Duodenal mucosa (tissue), 2 donors: ENCODE results near the gene CMTR2.

Experiments
- H3K27ac ChIP-seq: one replicate; pipeline ENCODE4 v1.7.0; 2013; ENCODE audit warnings: low read depth, low read length
- H3K27me3 ChIP-seq, 2 donors: one replicate each; pipeline ENCODE4 v1.7.0; 2013; ENCODE audit warnings: low read length in 2 of 2, control low read depth in 1 of 2; ENCODE audit not compliant: insufficient read depth in 2 of 2, control insufficient read depth in 1 of 2
- H3K36me3 ChIP-seq, 2 donors: one replicate each; pipeline ENCODE4 v1.7.0; 2013; ENCODE audit warnings: low read length in 2 of 2, control low read depth in 1 of 2; ENCODE audit not compliant: insufficient read depth in 2 of 2, control insufficient read depth in 1 of 2
- H3K4me1 ChIP-seq, 2 donors: one replicate each; pipeline ENCODE4 v1.7.0; 2013; ENCODE audit warnings: low read length in 2 of 2, control low read depth in 1 of 2; ENCODE audit not compliant: insufficient read depth in 2 of 2, control insufficient read depth in 1 of 2
- H3K4me3 ChIP-seq, 2 donors: one replicate each; pipeline ENCODE4 v1.7.0; 2013; ENCODE audit warnings: low read length in 2 of 2, low read depth in 1 of 2
- H3K9ac ChIP-seq, 2 donors: one replicate each; pipeline ENCODE4 v1.7.0; 2013; ENCODE audit warnings: low read length in 2 of 2, low read depth in 1 of 2
- H3K9me3 ChIP-seq, 2 donors: one replicate each; pipeline ENCODE4 v1.7.0; 2013; ENCODE audit warnings: low read length in 2 of 2, control low read depth in 1 of 2; ENCODE audit not compliant: control insufficient read depth in 1 of 2

CMTR2 gene

DNA sequence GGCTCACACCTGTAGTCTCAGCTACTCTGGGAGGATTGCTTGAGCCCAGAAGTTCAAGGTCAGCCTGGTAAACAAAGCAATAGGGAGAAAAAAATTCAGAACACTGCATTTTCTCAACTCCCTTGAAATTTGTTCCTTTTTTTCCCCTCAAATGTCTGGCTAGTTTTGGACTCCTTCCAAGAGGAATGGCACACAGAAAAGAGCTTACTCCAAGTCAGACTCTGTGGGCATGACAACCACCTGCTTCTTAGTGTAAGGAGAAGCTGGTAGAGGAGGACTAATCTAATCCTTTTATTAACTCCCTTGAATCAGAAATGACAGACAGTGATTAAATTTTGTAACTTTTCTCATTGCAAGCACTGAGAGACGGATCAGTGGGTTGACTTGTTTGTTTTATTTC lies 30.8 kb downstream of the CMTR2 start:
- H3K36me3 ChIP-seq = no peaks in the 10 kb centered on the region
- H3K27me3 ChIP-seq = peaks cover 0 to 5% of the 10 kb centered on the region in 2 donors
- H3K27ac ChIP-seq = no peak overlapping the region

DNA sequence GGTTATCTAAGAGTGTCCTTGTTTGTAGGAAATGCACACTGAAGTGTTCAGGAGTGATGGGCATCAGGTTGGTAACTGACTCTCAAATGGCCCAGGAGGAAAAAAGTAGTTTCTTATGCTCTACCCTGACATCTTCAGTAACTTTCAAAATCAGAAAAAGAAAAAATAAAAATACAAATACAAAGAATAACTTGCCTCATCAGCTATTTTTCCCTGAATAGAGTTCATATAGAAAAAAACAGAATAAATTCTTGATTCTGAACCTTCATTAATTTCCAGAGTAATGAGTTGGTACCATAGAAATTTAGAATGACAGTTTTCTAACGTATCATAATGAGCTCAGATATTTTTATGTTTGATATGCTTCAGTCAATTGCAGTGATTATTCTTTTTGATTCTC lies 31.4 kb downstream of the CMTR2 start:
- Histone ChIP-seq H3K27me3 (peaks cover 0 to 5% of the 10 kb centered on the region in 2 donors), H3K9ac (no peak overlapping the region), H3K27ac (no peak overlapping the region), H3K9me3 (no peaks in the 10 kb centered on the region), H3K36me3 (no peaks in the 10 kb centered on the region), H3K4me3 (no peak overlapping the region), H3K4me1 (peaks cover 0 to 4% of the 10 kb centered on the region in 2 donors)

More for the DNA sequence above, 30.8 kb downstream of the CMTR2 start:
- Histone ChIP-seq H3K9ac (no peak overlapping the region), H3K9me3 (no peaks in the 10 kb centered on the region), H3K4me3 (no peak overlapping the region), H3K4me1 (peaks cover 0 to 4% of the 10 kb centered on the region in 2 donors)

DNA sequence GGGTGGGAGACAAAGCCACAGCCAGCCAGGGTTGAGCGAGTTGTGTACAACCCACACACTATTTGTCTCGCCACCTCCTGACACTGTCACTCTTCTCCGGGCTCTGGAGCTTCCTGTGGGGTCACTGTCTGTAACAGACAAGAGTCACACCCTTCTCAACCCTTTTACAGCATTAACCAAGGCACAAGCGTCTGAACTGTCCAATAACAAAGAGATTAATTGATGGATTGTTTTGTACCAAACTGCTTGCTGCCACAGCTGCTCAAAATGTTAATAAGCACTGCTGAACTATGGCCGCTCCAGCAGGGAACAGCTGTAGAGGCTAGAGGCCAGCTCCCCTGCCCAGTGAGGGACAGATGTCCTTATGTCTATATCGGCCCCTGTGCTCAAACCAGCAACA lies 33.5 kb downstream of the CMTR2 start:
- Histone ChIP-seq H3K4me3 (no peak overlapping the region), H3K27me3 (peaks cover 0 to 5% of the 10 kb centered on the region in 2 donors)

DNA sequence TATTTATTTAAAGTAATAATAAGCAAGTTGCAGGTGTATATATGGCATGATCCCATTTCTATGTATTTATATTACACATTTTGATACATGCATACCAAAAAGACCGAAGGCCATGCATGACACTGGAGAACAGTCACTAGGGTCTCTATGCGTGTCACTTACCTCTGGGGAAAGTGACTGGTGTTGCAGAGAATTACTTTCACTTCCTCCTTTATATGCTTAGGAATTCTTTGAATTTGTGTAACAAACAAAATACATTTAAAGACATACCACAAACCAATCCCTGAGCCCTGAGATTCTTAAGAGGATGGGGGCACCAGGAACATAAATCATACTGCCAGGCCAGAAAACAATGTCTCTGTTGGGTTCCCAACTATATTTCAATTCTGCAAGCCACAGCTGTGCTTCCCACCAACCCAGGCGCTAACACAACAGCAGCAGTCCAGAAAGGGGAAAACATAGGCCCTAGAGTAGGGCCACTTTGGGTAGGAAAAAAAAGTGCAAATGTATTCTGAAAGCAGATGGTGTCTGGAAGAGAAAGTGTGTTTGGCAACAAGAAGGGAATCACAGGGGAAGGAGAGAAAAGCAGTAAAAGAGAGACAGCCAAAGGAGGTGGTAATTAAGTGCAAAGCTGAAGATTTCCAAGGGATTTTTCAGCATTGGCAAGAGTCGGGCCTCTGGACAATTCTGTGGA lies 34.2 kb downstream of the CMTR2 start:
- H3K9me3 ChIP-seq = no peaks in the 10 kb centered on the region
- no peak overlapping the region for H3K27ac ChIP-seq
- H3K27me3 ChIP-seq = peaks cover 0 to 5% of the 10 kb centered on the region in 2 donors
- no peaks in the 10 kb centered on the region for H3K36me3 ChIP-seq
- no peak overlapping the region for H3K9ac ChIP-seq
- no peak overlapping the region for H3K4me3 ChIP-seq
- peaks cover 0 to 4% of the 10 kb centered on the region in 2 donors for H3K4me1 ChIP-seq

More for the DNA sequence above, 33.5 kb downstream of the CMTR2 start:
- no peaks in the 10 kb centered on the region for H3K9me3 ChIP-seq
- no peak overlapping the region for H3K27ac ChIP-seq
- peaks cover 0 to 4% of the 10 kb centered on the region in 2 donors for H3K4me1 ChIP-seq
- no peaks in the 10 kb centered on the region for H3K36me3 ChIP-seq
- H3K9ac ChIP-seq = no peak overlapping the region

DNA sequence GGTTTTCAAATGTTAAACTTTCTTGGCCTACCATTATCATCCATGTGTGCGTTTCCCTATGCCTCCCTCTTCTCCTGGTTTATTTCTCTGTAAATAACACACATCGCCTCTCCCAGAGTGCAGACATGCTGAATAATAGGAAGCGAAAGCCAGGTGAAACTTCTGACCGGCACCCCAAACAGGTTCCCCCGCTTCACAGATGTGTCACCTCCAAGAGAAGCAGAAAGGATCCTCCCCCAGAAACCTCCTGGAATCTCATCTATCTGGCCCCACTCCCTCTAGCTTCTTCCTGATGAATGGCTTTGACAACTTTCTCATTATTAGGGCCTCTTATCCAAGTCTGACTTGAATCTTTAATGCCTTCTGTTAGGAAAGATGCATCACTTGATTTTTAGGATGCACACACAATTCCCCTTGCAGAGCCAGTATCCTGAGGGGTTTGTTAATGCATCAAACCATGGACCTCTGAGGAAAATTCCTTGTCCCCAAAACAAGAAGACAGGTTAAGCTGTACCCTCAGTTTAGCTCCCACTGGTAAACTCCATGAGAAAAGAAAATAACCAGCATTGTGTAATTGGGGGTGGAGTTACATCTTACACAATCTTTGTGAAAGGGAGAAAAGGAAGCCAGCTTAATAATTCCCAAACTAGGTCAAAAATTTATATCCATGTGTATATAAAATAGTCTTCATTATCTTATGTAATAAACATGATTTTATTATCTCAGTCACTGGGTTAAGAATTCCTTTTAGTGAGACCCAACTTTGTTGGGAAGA lies 38.6 kb downstream of the CMTR2 start:
- Histone ChIP-seq H3K27me3 (no peaks in the 10 kb centered on the region), H3K4me3 (no peak overlapping the region), H3K27ac (no peak overlapping the region), H3K36me3 (no peaks in the 10 kb centered on the region), H3K9me3 (no peaks in the 10 kb centered on the region), H3K4me1 (peaks cover 0 to 1% of the 10 kb centered on the region in 2 donors), H3K9ac (no peak overlapping the region)

DNA sequence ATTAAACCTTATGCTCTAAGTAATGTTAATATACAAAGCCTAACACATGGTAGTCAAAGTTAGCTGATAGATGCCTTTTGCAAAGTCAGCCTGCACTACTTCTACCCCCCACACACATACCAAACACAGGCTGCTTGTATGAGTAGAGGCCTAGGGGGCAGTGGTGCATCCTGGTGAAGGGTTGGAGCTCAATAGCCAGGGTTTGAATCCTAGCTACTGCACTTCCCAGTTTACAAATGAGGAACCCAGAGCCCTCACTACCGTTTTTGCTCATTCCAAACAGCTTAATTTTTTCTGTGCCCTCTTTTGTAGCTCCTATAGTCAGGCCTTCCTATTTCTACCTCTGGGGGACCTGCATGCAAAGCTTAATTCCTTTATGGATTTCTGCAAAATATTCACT lies 39.8 kb downstream of the CMTR2 start:
- Histone ChIP-seq H3K9ac (no peak overlapping the region), H3K36me3 (no peaks in the 10 kb centered on the region), H3K27ac (no peak overlapping the region), H3K4me1 (no peaks in the 10 kb centered on the region), H3K4me3 (no peak overlapping the region), H3K27me3 (no peaks in the 10 kb centered on the region), H3K9me3 (no peaks in the 10 kb centered on the region)

DNA sequence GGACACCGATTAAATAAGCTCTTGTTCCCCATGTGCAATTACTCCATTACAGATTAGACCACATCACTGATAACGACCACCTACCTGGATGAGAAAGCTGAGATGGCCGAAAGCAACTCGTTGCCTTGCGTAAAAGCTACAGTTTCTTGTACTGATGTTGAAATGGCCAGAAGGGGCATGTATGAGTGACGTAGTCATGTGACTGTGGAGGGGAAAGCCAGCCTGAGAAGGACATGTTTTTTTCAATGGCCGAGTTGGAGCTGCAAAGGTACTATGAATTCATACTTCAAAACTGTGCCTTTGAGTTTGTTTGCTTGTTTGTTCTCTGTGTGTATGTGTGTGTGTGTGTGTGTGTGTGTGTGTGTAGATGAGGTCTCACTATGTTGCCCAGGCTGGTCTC lies 41.7 kb downstream of the CMTR2 start:
- H3K9me3 ChIP-seq = no peaks in the 10 kb centered on the region
- H3K27me3 ChIP-seq = no peaks in the 10 kb centered on the region
- no peak overlapping the region for H3K4me3 ChIP-seq
- no peak overlapping the region for H3K27ac ChIP-seq
- H3K36me3 ChIP-seq = no peaks in the 10 kb centered on the region
- H3K4me1 ChIP-seq = peaks cover 5 to 10% of the 10 kb centered on the region in 2 donors
- no peak overlapping the region for H3K9ac ChIP-seq

DNA sequence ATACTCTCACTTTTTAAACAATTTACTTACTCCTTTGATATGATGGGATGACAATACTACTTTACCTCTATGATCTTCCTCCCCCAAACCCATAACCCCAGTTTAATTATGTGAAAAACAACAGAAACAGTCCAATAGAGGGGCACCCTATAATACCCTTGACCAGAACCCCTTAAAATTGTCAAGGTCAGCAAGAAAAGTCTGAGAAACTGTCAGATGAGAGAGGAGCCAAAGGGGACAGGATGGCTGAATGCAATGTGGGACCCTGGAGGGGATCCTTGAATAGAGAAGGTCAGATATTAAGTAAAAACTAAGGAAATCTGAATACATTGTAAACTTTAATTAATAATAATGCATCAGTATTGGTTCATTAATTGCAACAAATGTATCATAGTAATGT lies 42.9 kb downstream of the CMTR2 start:
- Histone ChIP-seq H3K9ac (no peak overlapping the region), H3K4me3 (no peak overlapping the region)

DNA sequence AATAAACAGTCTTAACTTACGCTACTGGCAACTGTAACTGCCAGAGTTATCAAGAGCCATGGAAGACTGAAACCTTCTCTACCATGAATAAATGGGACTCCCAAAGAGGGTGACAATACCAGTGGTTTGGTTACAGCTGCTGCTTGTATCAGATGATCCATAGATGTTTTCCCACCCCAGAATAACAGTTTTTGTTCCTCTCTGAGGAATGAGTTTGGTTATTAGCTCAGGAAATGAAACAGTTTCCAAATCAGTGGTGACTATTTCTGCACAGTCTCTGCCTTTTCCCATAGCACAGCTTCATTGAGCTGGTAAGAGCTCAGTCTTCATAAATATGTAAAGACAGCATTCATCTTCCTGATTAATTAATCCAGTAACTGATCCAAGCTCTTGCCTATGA lies 44.7 kb downstream of the CMTR2 start:
- no peak overlapping the region for H3K4me3 ChIP-seq
- H3K4me1 ChIP-seq = peaks cover 9 to 17% of the 10 kb centered on the region in 2 donors
- no peaks in the 10 kb centered on the region for H3K27me3 ChIP-seq
- no peaks in the 10 kb centered on the region for H3K36me3 ChIP-seq
- no peak overlapping the region for H3K27ac ChIP-seq
- no peak overlapping the region for H3K9ac ChIP-seq
- H3K9me3 ChIP-seq = no peaks in the 10 kb centered on the region

More for the DNA sequence above, 42.9 kb downstream of the CMTR2 start:
- Histone ChIP-seq H3K4me1 (peaks cover 9 to 17% of the 10 kb centered on the region in 2 donors), H3K27ac (no peak overlapping the region), H3K27me3 (no peaks in the 10 kb centered on the region), H3K36me3 (no peaks in the 10 kb centered on the region), H3K9me3 (no peaks in the 10 kb centered on the region)

DNA sequence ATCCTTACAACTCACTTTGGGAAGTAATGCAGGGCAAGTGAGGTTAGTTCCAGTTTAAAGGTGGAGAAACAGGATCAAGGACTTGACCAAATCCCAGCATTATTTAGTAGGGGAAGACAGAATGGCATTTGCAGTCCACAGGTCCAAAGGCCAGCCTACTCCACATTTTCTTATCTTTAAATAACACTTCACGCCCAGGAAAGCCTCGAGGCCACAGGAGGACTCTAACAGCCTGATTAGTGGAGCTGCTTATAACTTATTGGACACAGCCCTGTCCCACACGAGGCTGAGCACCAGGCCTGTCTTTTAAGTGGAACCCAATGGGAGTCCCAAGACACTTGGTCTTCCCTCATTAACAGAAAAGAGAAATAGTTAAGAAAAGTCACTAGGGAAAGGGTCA lies 46.6 kb downstream of the CMTR2 start:
- Histone ChIP-seq H3K27ac (no peak overlapping the region), H3K9me3 (no peaks in the 10 kb centered on the region)

More for the DNA sequence above, 46.6 kb downstream of the CMTR2 start:
- peaks cover 9 to 17% of the 10 kb centered on the region in 2 donors for H3K4me1 ChIP-seq
- no peak overlapping the region for H3K9ac ChIP-seq
- no peaks in the 10 kb centered on the region for H3K27me3 ChIP-seq
- no peaks in the 10 kb centered on the region for H3K36me3 ChIP-seq
- H3K4me3 ChIP-seq = no peak overlapping the region
